HCT116 (cell line): ENCODE measurements around the gene VTI1A. TPM values are rescaled to one million over a fixed set of nuclear protein-coding genes. Genes with fewer than 3 reads are reported as not detected.

Source experiments
- ATAC-seq: fragments of 200-7000 bp; cut with Tn5 transposase; 2 replicates; pipeline ENCODE4 v1.9.1; 2020; ENCODE audit warnings: mild to moderate bottlenecking, moderate library complexity
- BruUV-seq: library from RNA; stranded (reverse); fragments of 400-500 nt; replicated peaks from 2 replicates; lab custom pipeline; 2021; lab: Mats Ljungman, UMichigan
- CTCF ChIA-PET: fragments of 300-600 bp; sonication (Branson Sonifier 250); formaldehyde crosslinking; loops from one replicate; lab custom pipeline; 2021; ENCODE audit warnings: antibody characterized with exemption; lab: Charles Lee
- POLR2A ChIA-PET: fragments of 300-600, 350-600 bp; sonication (Branson Sonifier 250); formaldehyde crosslinking; loops from one replicate; lab custom pipeline; 2021; ENCODE audit warnings: antibody characterized with exemption; lab: Charles Lee
- RAD21 ChIA-PET, 2 experiments: fragments of 300-600 bp; sonication (Branson Sonifier 250); formaldehyde crosslinking; loops; one replicate each; lab custom pipeline; 2023; ENCODE audit warnings: low total read pairs in 2 of 2; ENCODE audit not compliant: uncharacterized antibody in 2 of 2, unreplicated experiment in 2 of 2, low non-redundant PET in 1 of 2; lab: Charles Lee
- DNase-seq: peaks from one replicate; pipeline ENCODE4 v3.0.0-alpha.2; 2010; ENCODE audit warnings: low read depth, low spot score
- H2AFZ ChIP-seq: fragments of 200-600 bp; shearing (Covaris generic), sonication (generic); 2 replicates; pipeline ENCODE4 v1.6.1; 2017; ENCODE audit warnings: low read depth, mixed run types, mixed read lengths, antibody characterized with exemption, low read length; ENCODE audit not compliant: poor library complexity, severe bottlenecking
- H3K27ac ChIP-seq: 2 replicates; pipeline ENCODE4 v1.5.1; 2012; ENCODE audit warnings: low read depth, low read length
- H3K27me3 ChIP-seq: fragments of 200-600 bp; sonication (generic); 2 replicates; pipeline ENCODE4 v1.6.1; 2016; ENCODE audit warnings: mixed run types, low read length, mixed read lengths; ENCODE audit not compliant: insufficient read depth
- H3K36me3 ChIP-seq, 2 experiments: fragments of 200-500 bp in 1 of 2; fragments of 200-600 bp in 1 of 2; sonication (Bioruptor generic) in 1 of 2; sonication (generic) in 1 of 2; 2 replicates each; pipeline versions ENCODE4 v1.5.1 to v1.6.1; 2014 to 2016; ENCODE audit warnings: low read length in 2 of 2, inconsistent platforms in 1 of 2, mixed read lengths in 1 of 2, mixed run types in 1 of 2; ENCODE audit not compliant: insufficient read depth in 2 of 2, control insufficient read depth in 1 of 2
- H3K4me1 ChIP-seq, 2 experiments: fragments of 200-600 bp in 1 of 2; sonication (generic) in 1 of 2; 2 replicates each; pipeline versions ENCODE4 v1.5.1 to v1.6.1; 2012 to 2017; ENCODE audit warnings: low read length in 2 of 2, inconsistent platforms in 1 of 2, mild to moderate bottlenecking in 1 of 2, mixed read lengths in 1 of 2, mixed run types in 1 of 2, moderate library complexity in 1 of 2; ENCODE audit not compliant: insufficient read depth in 2 of 2, control insufficient read depth in 1 of 2
- H3K4me2 ChIP-seq: fragments of 200-600 bp; sonication (generic); 2 replicates; pipeline ENCODE4 v1.6.1; 2017; ENCODE audit warnings: mixed run types, low read length, mixed read lengths
- H3K4me3 ChIP-seq, 2 experiments: fragments of 200-600 bp in 1 of 2; sonication (generic) in 1 of 2; replicated peaks in 1 of 2; 2 replicates each; pipeline ENCODE4 v1.5.1; 2011 to 2016; ENCODE audit warnings: low read length in 2 of 2, control low read depth in 1 of 2, low read depth in 1 of 2, mild to moderate bottlenecking in 1 of 2, mixed read lengths in 1 of 2, mixed run types in 1 of 2
- H3K79me2 ChIP-seq: fragments of 200-600 bp; sonication (generic); 2 replicates; pipeline ENCODE4 v1.6.1; 2017; ENCODE audit warnings: mild to moderate bottlenecking, mixed run types, low read length, moderate library complexity, mixed read lengths; ENCODE audit not compliant: insufficient read depth
- H3K9ac ChIP-seq: fragments of 200-600 bp; sonication (generic); 2 replicates; pipeline ENCODE4 v1.6.1; 2016; ENCODE audit warnings: low read length, mixed read lengths
- H3K9me2 ChIP-seq: fragments of 200-600 bp; sonication (generic), shearing (Covaris generic); 2 replicates; pipeline ENCODE4 v1.6.1; 2017; ENCODE audit warnings: mixed run types, mild to moderate bottlenecking, moderate library complexity; ENCODE audit not compliant: insufficient read depth
- H3K9me3 ChIP-seq, 2 experiments: fragments of 200-500 bp in 1 of 2; fragments of 200-600 bp in 1 of 2; sonication (Bioruptor generic) in 1 of 2; sonication (generic) in 1 of 2; 2 replicates each; pipeline ENCODE4 v1.6.1; 2014 to 2017; ENCODE audit warnings: low read length in 2 of 2, mixed read lengths in 2 of 2, inconsistent platforms in 1 of 2, low read depth in 1 of 2, mild to moderate bottlenecking in 1 of 2, mixed run types in 1 of 2, moderate library complexity in 1 of 2; ENCODE audit not compliant: control insufficient read depth in 1 of 2, insufficient read depth in 1 of 2
- H4K20me1 ChIP-seq: fragments of 200-600 bp; sonication (generic), shearing (Covaris generic); 2 replicates; pipeline ENCODE4 v1.6.1; 2017; ENCODE audit warnings: mixed run types, mild to moderate bottlenecking, moderate library complexity; ENCODE audit not compliant: insufficient read depth
- EZH2phosphoT487 ChIP-seq: fragments of 200-600 bp; IDR thresholded peaks from 2 replicates; pipeline ENCODE4 v1.6.1; 2018; ENCODE audit warnings: antibody characterized with exemption, borderline replicate concordance
- JUND ChIP-seq: IDR thresholded peaks from 2 replicates; pipeline ENCODE4 v1.6.1; 2012
- POLR2A ChIP-seq: IDR thresholded peaks from 2 replicates; pipeline ENCODE4 v1.7.0; 2011; ENCODE audit warnings: borderline replicate concordance; ENCODE audit not compliant: insufficient read depth, insufficient read length; ENCODE audit errors: extremely low read depth
- SP1 ChIP-seq: IDR thresholded peaks from 2 replicates; pipeline ENCODE4 v1.6.1; 2012; ENCODE audit warnings: low read depth
- SRF ChIP-seq: IDR thresholded peaks from 2 replicates; pipeline ENCODE4 v1.6.1; 2012; ENCODE audit warnings: low read depth
- TCF7L2 ChIP-seq: IDR thresholded peaks from 2 replicates; pipeline ENCODE4 v1.7.0; 2011; ENCODE audit warnings: borderline replicate concordance, inconsistent platforms; ENCODE audit not compliant: insufficient read depth, insufficient read length; ENCODE audit errors: extremely low read depth
- intact Hi-C: fragments of 100-400 bp; cut with micrococcal nuclease; formaldehyde crosslinking; loops from 2 replicates; pipeline ENCODE4 v1.10.0; 2022
- total RNA-seq: library from RNA; stranded (reverse); gene quantifications from one replicate; pipeline ENCODE4 v1.2.1, GENCODE V29; 2021; ENCODE audit not compliant: unreplicated experiment

VTI1A gene
- total RNA-seq, 1 experiment from 2014 or later = 80.7 TPM

DNA sequence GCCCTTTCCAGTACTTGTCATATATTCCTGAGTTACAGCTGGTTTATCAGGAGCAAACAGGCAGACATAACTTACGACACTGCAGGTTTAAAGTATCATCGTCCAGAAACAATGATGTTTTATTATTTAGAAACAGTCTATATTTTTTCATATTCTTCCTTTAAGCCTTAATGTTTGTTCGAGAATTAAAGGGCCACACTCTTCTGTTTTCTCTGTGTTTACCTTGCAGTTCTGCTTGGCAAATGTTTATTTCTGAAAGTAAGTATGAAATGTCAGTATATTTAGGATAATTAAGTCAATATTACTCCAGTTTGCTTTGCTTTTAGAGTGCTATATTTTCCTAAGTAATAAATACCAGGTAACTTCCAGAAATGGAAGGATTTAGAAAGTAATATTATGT lies 115.1 kb downstream of the VTI1A start:
- BruUV-seq = no TSS peak
- DNase-seq (no peak), ATAC-seq (no peak)
- Histone ChIP-seq H3K36me3 (no peaks in the 10 kb centered on the region), H3K27ac (no peak overlapping the region), H3K27me3 (no peaks in the 10 kb centered on the region), H3K4me1 (peaks cover 64 to 69% of the 10 kb centered on the region in 2 experiments), H3K9me3 (no peaks in the 10 kb centered on the region), H3K9me2 (no peaks in the 10 kb centered on the region), H2AFZ (no peak overlapping the region), H3K9ac (no peak overlapping the region), H4K20me1 (no peaks in the 10 kb centered on the region), H3K4me3 (no peak overlapping the region), H3K4me2 (no peak overlapping the region), H3K79me2 (peaks cover 78% of the 10 kb centered on the region)
- POLR2A ChIA-PET = no interaction called here
- intact Hi-C loops = loop anchor here (2.0 to 10.0 kb wide), 4 partner anchors 253 to 823 kb away; no protein-coding TSS in a partner anchor
- TF ChIP-seq SRF = no peak
- TF ChIP-seq SP1 = peak; percentile 7; the same call in 1 of the 2 replicates
- RAD21 ChIA-PET = no interaction called here
- CTCF ChIA-PET = no interaction called here

DNA sequence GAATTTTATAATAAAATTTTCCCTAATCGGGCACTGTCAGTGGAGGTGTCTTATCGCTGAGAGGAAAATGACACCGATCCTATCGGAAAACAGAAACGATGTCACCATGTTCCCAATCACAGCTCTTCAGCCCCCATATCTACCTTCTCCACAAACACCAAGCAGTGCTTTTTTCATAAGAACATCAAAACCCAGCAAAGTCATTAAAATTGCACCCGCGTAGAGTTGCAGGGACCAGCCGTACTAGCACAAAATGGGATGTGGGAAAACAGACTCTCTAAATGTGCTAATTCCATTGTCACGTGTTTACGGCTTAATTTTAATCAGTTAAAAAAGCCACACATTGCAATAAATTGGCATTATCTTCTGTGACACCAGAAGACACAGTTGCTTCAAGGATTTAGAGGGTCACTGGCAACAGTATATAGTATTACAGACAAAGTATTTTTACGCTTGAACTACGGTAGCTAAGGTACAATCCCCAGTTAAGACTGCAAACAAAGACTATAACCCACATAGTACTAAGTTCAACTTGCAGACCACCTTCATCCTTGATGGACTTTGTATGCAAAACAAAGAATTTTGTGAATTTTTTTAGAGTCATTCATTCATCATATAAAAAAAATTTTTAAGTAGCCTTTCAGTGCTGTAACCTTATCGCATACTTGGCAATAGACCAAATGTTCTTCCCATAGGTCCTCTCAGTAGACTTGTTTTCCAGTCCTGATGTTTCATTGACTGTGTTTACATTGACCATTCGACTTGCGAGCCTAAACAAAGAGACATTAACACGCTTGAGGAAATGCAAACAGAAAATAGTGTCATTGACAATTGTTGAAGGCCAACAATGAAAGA lies 116.0 kb downstream of the VTI1A start:
- peak; percentile 54 for ATAC-seq

More for the DNA sequence above, 116.0 kb downstream of the VTI1A start:
- BruUV-seq = no TSS peak
- no peak for DNase-seq
- Histone ChIP-seq H3K27me3 (no peaks in the 10 kb centered on the region), H3K4me3 (no peak overlapping the region), H3K9me3 (no peaks in the 10 kb centered on the region), H3K9ac (0 out of 2 replicates have a peak overlapping the region, but pooled peaks have one; percentile 1), H3K79me2 (peaks cover 78% of the 10 kb centered on the region), H3K9me2 (no peaks in the 10 kb centered on the region), H3K27ac (peak overlapping the region; percentile 17; the same call in 1 of the 2 replicates), H4K20me1 (no peaks in the 10 kb centered on the region), H3K4me2 (peak overlapping the region; percentile 43), H3K4me1 (peaks cover 54 to 60% of the 10 kb centered on the region in 2 experiments), H3K36me3 (no peaks in the 10 kb centered on the region), H2AFZ (no peak overlapping the region)
- ChIA-PET POLR2A (no interaction called here), CTCF (no interaction called here), RAD21 (no interaction called here)
- intact Hi-C loops = loop anchor here (2.0 to 10.0 kb wide), 4 partner anchors 252 to 822 kb away; no protein-coding TSS in a partner anchor
- TF ChIP-seq POLR2A = peak; percentile 35
- no peak for TF ChIP-seq EZH2phosphoT487
- peak; percentile 20 for TF ChIP-seq TCF7L2
- peak; percentile 7; the same call in 1 of the 2 replicates for TF ChIP-seq JUND
